ENCODE measurements around the gene GALNT14.

GALNT14 gene

GRCh38 chr2:30949435-30949834 is 188.8 kb downstream of the GALNT14 start:
- no peak for TF ChIP-seq CTCF (IDR thresholded peaks at IDR 0.05)

GRCh38 chr2:30948857-30949256 is 189.4 kb downstream of the GALNT14 start:
- TF ChIP-seq CTCF (IDR thresholded peaks at IDR 0.05) = no peak

GRCh38 chr2:30948130-30948529 is 190.1 kb downstream of the GALNT14 start:
- TF ChIP-seq CTCF (IDR thresholded peaks at IDR 0.05) = no peak

- TF ChIP-seq CTCF (IDR thresholded peaks at IDR 0.05) = no peak
These were observed 190.6 kb downstream of the GALNT14 start for GRCh38 chr2:30947686-30948085.

- TF ChIP-seq CTCF (IDR thresholded peaks at IDR 0.05) = no peak
These were observed 195.8 kb downstream of the GALNT14 start for GRCh38 chr2:30942419-30942818.

GRCh38 chr2:30940839-30941238 is 197.4 kb downstream of the GALNT14 start:
- TF ChIP-seq CTCF (IDR thresholded peaks at IDR 0.05) = no peak

GRCh38 chr2:30939364-30939763 is 198.9 kb downstream of the GALNT14 start:
- no peak for TF ChIP-seq CTCF (IDR thresholded peaks at IDR 0.05)

GRCh38 chr2:30938196-30938595 is 200.0 kb downstream of the GALNT14 start:
- TF ChIP-seq CTCF (IDR thresholded peaks at IDR 0.05) = no peak
